Measurements from ENCODE around the gene ERI3. TPM values are rescaled to one million over a fixed set of nuclear protein-coding genes. Genes with fewer than 3 reads are reported as not detected.

Gene ERI3
- total RNA-seq, 1 donor from 2014 or later, result 52.7 TPM

GRCh38 chr1:44230796-44231195 lies 124.3 kb downstream of the ERI3 start:
- Histone ChIP-seq H3K4me1 (ENCODE audit: control insufficient read depth in 3 of 3, insufficient read depth in 3 of 3, low read length in 3 of 3) (no peaks in the 10 kb centered on the region), H3K9ac (ENCODE audit: low read depth in 1 of 3, low read length in 3 of 3) (no peak overlapping the region), H3K27ac (ENCODE audit: low read depth, low read length) (no peak overlapping the region), H3K4me3 (ENCODE audit: low read length in 3 of 3) (no peak overlapping the region), H3K9me3 (ENCODE audit: control insufficient read depth in 3 of 3, low read length in 3 of 3) (no peaks in the 10 kb centered on the region), H3K36me3 (ENCODE audit: control insufficient read depth in 3 of 3, insufficient read depth in 3 of 3, low read length in 3 of 3) (peaks cover 0 to 8% (median 3%) of the 10 kb centered on the region in 3 donors), H3K27me3 (ENCODE audit: control insufficient read depth in 3 of 3, insufficient read depth in 3 of 3, low read length in 3 of 3) (no peaks in the 10 kb centered on the region)

- H3K27ac ChIP-seq (ENCODE audit: low read depth, low read length), result no peak overlapping the region
- no peak overlapping the region for H3K9ac ChIP-seq (ENCODE audit: low read depth in 1 of 3, low read length in 3 of 3)
- H3K4me1 ChIP-seq (ENCODE audit: control insufficient read depth in 3 of 3, insufficient read depth in 3 of 3, low read length in 3 of 3), result no peaks in the 10 kb centered on the region
- H3K9me3 ChIP-seq (ENCODE audit: control insufficient read depth in 3 of 3, low read length in 3 of 3), result no peaks in the 10 kb centered on the region
- H3K36me3 ChIP-seq (ENCODE audit: control insufficient read depth in 3 of 3, insufficient read depth in 3 of 3, low read length in 3 of 3), result peaks cover 0 to 8% (median 3%) of the 10 kb centered on the region in 3 donors
- H3K4me3 ChIP-seq (ENCODE audit: low read length in 3 of 3), result no peak overlapping the region
- no peaks in the 10 kb centered on the region for H3K27me3 ChIP-seq (ENCODE audit: control insufficient read depth in 3 of 3, insufficient read depth in 3 of 3, low read length in 3 of 3)
Measured at GRCh38 chr1:44229435-44230167, 125.5 kb downstream of the ERI3 start.

- Histone ChIP-seq H3K9me3 (ENCODE audit: control insufficient read depth in 3 of 3, low read length in 3 of 3) (no peaks in the 10 kb centered on the region), H3K27ac (ENCODE audit: low read depth, low read length) (no peak overlapping the region)
Measured at GRCh38 chr1:44228218-44228617, 126.8 kb downstream of the ERI3 start.

GRCh38 chr1:44227211-44227610 lies 127.8 kb downstream of the ERI3 start:
- Histone ChIP-seq H3K27ac (ENCODE audit: low read depth, low read length) (no peak overlapping the region), H3K4me1 (ENCODE audit: control insufficient read depth in 3 of 3, insufficient read depth in 3 of 3, low read length in 3 of 3) (no peaks in the 10 kb centered on the region), H3K36me3 (ENCODE audit: control insufficient read depth in 3 of 3, insufficient read depth in 3 of 3, low read length in 3 of 3) (peaks cover 0 to 7% (median 5%) of the 10 kb centered on the region in 3 donors), H3K4me3 (ENCODE audit: low read length in 3 of 3) (no peak overlapping the region), H3K9me3 (ENCODE audit: control insufficient read depth in 3 of 3, low read length in 3 of 3) (no peaks in the 10 kb centered on the region), H3K27me3 (ENCODE audit: control insufficient read depth in 3 of 3, insufficient read depth in 3 of 3, low read length in 3 of 3) (no peaks in the 10 kb centered on the region), H3K9ac (ENCODE audit: low read depth in 1 of 3, low read length in 3 of 3) (no peak overlapping the region)

More at GRCh38 chr1:44228218-44228617, 126.8 kb downstream of the ERI3 start:
- H3K4me1 ChIP-seq (ENCODE audit: control insufficient read depth in 3 of 3, insufficient read depth in 3 of 3, low read length in 3 of 3), result no peaks in the 10 kb centered on the region
- no peak overlapping the region for H3K4me3 ChIP-seq (ENCODE audit: low read length in 3 of 3)
- peaks cover 0 to 8% (median 3%) of the 10 kb centered on the region in 3 donors for H3K36me3 ChIP-seq (ENCODE audit: control insufficient read depth in 3 of 3, insufficient read depth in 3 of 3, low read length in 3 of 3)
- H3K9ac ChIP-seq (ENCODE audit: low read depth in 1 of 3, low read length in 3 of 3), result no peak overlapping the region
- no peaks in the 10 kb centered on the region for H3K27me3 ChIP-seq (ENCODE audit: control insufficient read depth in 3 of 3, insufficient read depth in 3 of 3, low read length in 3 of 3)

- Histone ChIP-seq H3K4me1 (ENCODE audit: control insufficient read depth in 3 of 3, insufficient read depth in 3 of 3, low read length in 3 of 3) (no peaks in the 10 kb centered on the region), H3K27me3 (ENCODE audit: control insufficient read depth in 3 of 3, insufficient read depth in 3 of 3, low read length in 3 of 3) (no peaks in the 10 kb centered on the region), H3K27ac (ENCODE audit: low read depth, low read length) (no peak overlapping the region), H3K36me3 (ENCODE audit: control insufficient read depth in 3 of 3, insufficient read depth in 3 of 3, low read length in 3 of 3) (peaks cover 9 to 14% (median 11%) of the 10 kb centered on the region in 3 donors), H3K4me3 (ENCODE audit: low read length in 3 of 3) (no peak overlapping the region), H3K9me3 (ENCODE audit: control insufficient read depth in 3 of 3, low read length in 3 of 3) (no peaks in the 10 kb centered on the region), H3K9ac (ENCODE audit: low read depth in 1 of 3, low read length in 3 of 3) (no peak overlapping the region)
Measured at GRCh38 chr1:44225761-44226160, 129.3 kb downstream of the ERI3 start.

GRCh38 chr1:44223187-44223610 lies 131.9 kb downstream of the ERI3 start:
- Histone ChIP-seq H3K27me3 (ENCODE audit: control insufficient read depth in 3 of 3, insufficient read depth in 3 of 3, low read length in 3 of 3) (no peaks in the 10 kb centered on the region), H3K36me3 (ENCODE audit: control insufficient read depth in 3 of 3, insufficient read depth in 3 of 3, low read length in 3 of 3) (peaks cover 35 to 36% (median 35%) of the 10 kb centered on the region in 3 donors), H3K9me3 (ENCODE audit: control insufficient read depth in 3 of 3, low read length in 3 of 3) (no peaks in the 10 kb centered on the region), H3K4me3 (ENCODE audit: low read length in 3 of 3) (no peak overlapping the region), H3K27ac (ENCODE audit: low read depth, low read length) (no peak overlapping the region), H3K9ac (ENCODE audit: low read depth in 1 of 3, low read length in 3 of 3) (no peak overlapping the region), H3K4me1 (ENCODE audit: control insufficient read depth in 3 of 3, insufficient read depth in 3 of 3, low read length in 3 of 3) (peaks cover 0 to 1% (median 0%) of the 10 kb centered on the region in 3 donors)

GRCh38 chr1:44222397-44223186 lies 132.5 kb downstream of the ERI3 start:
- H3K4me1 ChIP-seq (ENCODE audit: control insufficient read depth in 3 of 3, insufficient read depth in 3 of 3, low read length in 3 of 3), result peaks cover 0 to 8% (median 4%) of the 10 kb centered on the region in 3 donors
- H3K27me3 ChIP-seq (ENCODE audit: control insufficient read depth in 3 of 3, insufficient read depth in 3 of 3, low read length in 3 of 3), result no peaks in the 10 kb centered on the region
- no peaks in the 10 kb centered on the region for H3K9me3 ChIP-seq (ENCODE audit: control insufficient read depth in 3 of 3, low read length in 3 of 3)
- no peak overlapping the region for H3K27ac ChIP-seq (ENCODE audit: low read depth, low read length)
- no peak overlapping the region for H3K4me3 ChIP-seq (ENCODE audit: low read length in 3 of 3)
- H3K36me3 ChIP-seq (ENCODE audit: control insufficient read depth in 3 of 3, insufficient read depth in 3 of 3, low read length in 3 of 3), result peaks cover 38 to 41% (median 38%) of the 10 kb centered on the region in 3 donors
- no peak overlapping the region for H3K9ac ChIP-seq (ENCODE audit: low read depth in 1 of 3, low read length in 3 of 3)

GRCh38 chr1:44221769-44222168 lies 133.3 kb downstream of the ERI3 start:
- Histone ChIP-seq H3K27ac (ENCODE audit: low read depth, low read length) (no peak overlapping the region), H3K27me3 (ENCODE audit: control insufficient read depth in 3 of 3, insufficient read depth in 3 of 3, low read length in 3 of 3) (no peaks in the 10 kb centered on the region), H3K36me3 (ENCODE audit: control insufficient read depth in 3 of 3, insufficient read depth in 3 of 3, low read length in 3 of 3) (peaks cover 38 to 44% (median 43%) of the 10 kb centered on the region in 3 donors), H3K9me3 (ENCODE audit: control insufficient read depth in 3 of 3, low read length in 3 of 3) (no peaks in the 10 kb centered on the region), H3K4me3 (ENCODE audit: low read length in 3 of 3) (no peak overlapping the region), H3K4me1 (ENCODE audit: control insufficient read depth in 3 of 3, insufficient read depth in 3 of 3, low read length in 3 of 3) (peaks cover 0 to 13% (median 6%) of the 10 kb centered on the region in 3 donors), H3K9ac (ENCODE audit: low read depth in 1 of 3, low read length in 3 of 3) (no peak overlapping the region)

GRCh38 chr1:44220755-44221154 lies 134.3 kb downstream of the ERI3 start:
- peaks cover 45 to 49% (median 47%) of the 10 kb centered on the region in 3 donors for H3K36me3 ChIP-seq (ENCODE audit: control insufficient read depth in 3 of 3, insufficient read depth in 3 of 3, low read length in 3 of 3)
- H3K27ac ChIP-seq (ENCODE audit: low read depth, low read length), result no peak overlapping the region
- H3K4me1 ChIP-seq (ENCODE audit: control insufficient read depth in 3 of 3, insufficient read depth in 3 of 3, low read length in 3 of 3), result peaks cover 0 to 13% (median 6%) of the 10 kb centered on the region in 3 donors
- no peak overlapping the region for H3K4me3 ChIP-seq (ENCODE audit: low read length in 3 of 3)
- H3K9ac ChIP-seq (ENCODE audit: low read depth in 1 of 3, low read length in 3 of 3), result no peak overlapping the region
- H3K27me3 ChIP-seq (ENCODE audit: control insufficient read depth in 3 of 3, insufficient read depth in 3 of 3, low read length in 3 of 3), result no peaks in the 10 kb centered on the region
- no peaks in the 10 kb centered on the region for H3K9me3 ChIP-seq (ENCODE audit: control insufficient read depth in 3 of 3, low read length in 3 of 3)

Measured in skeletal muscle tissue (tissue), 4 donors.